C4-2B (cell line): ENCODE data around the gene PRPH.

Experiments
- ZFX ChIP-seq: fragments of 450-650 bp; IDR thresholded peaks from 2 replicates; pipeline ENCODE4 v1.6.1; 2017
- TF ChIP-seq, protein P1 (sequence below): fragments of 450-650 bp; conservative IDR thresholded peaks from 2 replicates; pipeline ENCODE4 v1.5.1; 2017; ENCODE audit warnings: mild to moderate bottlenecking

DNA sequence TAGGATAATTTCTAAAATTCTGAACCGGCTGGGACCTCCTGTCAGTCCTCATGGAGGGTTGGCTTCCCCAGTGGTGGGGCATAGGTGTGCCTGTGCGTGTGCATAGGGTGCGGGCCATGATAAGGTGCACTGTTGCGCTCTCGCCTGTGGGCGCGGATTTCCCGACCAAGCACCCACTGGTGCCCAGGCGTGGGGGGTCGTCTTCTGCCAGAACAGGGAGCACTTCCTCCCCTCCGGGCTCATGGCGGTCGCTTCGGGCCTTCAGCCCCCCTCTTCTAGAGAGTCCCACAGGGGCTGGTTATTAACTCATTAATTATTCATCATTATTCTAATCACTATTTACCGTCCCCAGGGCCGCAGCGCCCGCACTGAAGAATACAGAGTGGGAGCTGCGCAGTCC is 39.3 kb downstream of the PRPH start:
- TF ChIP-seq, protein P1, sequence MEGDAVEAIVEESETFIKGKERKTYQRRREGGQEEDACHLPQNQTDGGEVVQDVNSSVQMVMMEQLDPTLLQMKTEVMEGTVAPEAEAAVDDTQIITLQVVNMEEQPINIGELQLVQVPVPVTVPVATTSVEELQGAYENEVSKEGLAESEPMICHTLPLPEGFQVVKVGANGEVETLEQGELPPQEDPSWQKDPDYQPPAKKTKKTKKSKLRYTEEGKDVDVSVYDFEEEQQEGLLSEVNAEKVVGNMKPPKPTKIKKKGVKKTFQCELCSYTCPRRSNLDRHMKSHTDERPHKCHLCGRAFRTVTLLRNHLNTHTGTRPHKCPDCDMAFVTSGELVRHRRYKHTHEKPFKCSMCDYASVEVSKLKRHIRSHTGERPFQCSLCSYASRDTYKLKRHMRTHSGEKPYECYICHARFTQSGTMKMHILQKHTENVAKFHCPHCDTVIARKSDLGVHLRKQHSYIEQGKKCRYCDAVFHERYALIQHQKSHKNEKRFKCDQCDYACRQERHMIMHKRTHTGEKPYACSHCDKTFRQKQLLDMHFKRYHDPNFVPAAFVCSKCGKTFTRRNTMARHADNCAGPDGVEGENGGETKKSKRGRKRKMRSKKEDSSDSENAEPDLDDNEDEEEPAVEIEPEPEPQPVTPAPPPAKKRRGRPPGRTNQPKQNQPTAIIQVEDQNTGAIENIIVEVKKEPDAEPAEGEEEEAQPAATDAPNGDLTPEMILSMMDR = no peak
- TF ChIP-seq ZFX = no peak
